NCI-H526 treated with DMSO at 0.1 percent for 48 hours (cell line): Measurements from ENCODE around the gene RMDN3.

ENCODE experiments used
- DNase-seq: peaks from one replicate; lab custom pipeline; 2025; lab: John Stamatoyannopoulos, UW

RMDN3 gene

GRCh38 chr15:40773496-40773895, 18.4 kb upstream of the RMDN3 start:
- no peak for DNase-seq

GRCh38 chr15:40772014-40772413, 17.0 kb upstream of the RMDN3 start:
- DNase-seq = no peak

GRCh38 chr15:40771242-40771641, 16.2 kb upstream of the RMDN3 start:
- DNase-seq = no peak

- DNase-seq = no peak
Measured at GRCh38 chr15:40770147-40770721, 15.2 kb upstream of the RMDN3 start.

GRCh38 chr15:40769274-40770146, 14.5 kb upstream of the RMDN3 start, which contains the start of gene C15orf62:
TSS of gene C15orf62 (plus strand) at chr15:40769980. CDS start at chr15:40770496, 516 bp downstream.
- DNase-seq = no peak

GRCh38 chr15:40768521-40769273, 13.6 kb upstream of the RMDN3 start:
- no peak for DNase-seq

GRCh38 chr15:40767838-40768500, 12.9 kb upstream of the RMDN3 start:
- DNase-seq = no peak

GRCh38 chr15:40766906-40767837, 12.1 kb upstream of the RMDN3 start:
- DNase-seq = no peak

- DNase-seq = no peak
Measured at GRCh38 chr15:40766194-40766815, 11.3 kb upstream of the RMDN3 start.

GRCh38 chr15:40764629-40765103, 9.6 kb upstream of the RMDN3 start:
- DNase-seq = no peak

- peak; percentile 71 for DNase-seq
Measured at GRCh38 chr15:40763801-40764628, 9.0 kb upstream of the RMDN3 start, which contains the start of gene GCHFR. TSS of gene GCHFR (plus strand) at chr15:40764068. CDS start at chr15:40764181, 113 bp downstream.

- DNase-seq = peak; percentile 47
Measured at GRCh38 chr15:40762919-40763800, 8.1 kb upstream of the RMDN3 start.

- no peak for DNase-seq
Measured at GRCh38 chr15:40759961-40760360, 4.9 kb upstream of the RMDN3 start.

GRCh38 chr15:40756938-40757337, 1.9 kb upstream of the RMDN3 start:
- DNase-seq = peak; percentile 10

- DNase-seq = no peak
Measured at GRCh38 chr15:40755812-40756208, 756 bp upstream of the RMDN3 start.

- no peak for DNase-seq
Measured at GRCh38 chr15:40754574-40754882, 526 bp downstream of the RMDN3 start.

GRCh38 chr15:40751745-40752144, 3.3 kb downstream of the RMDN3 start:
- DNase-seq = no peak

- DNase-seq = no peak
Measured at GRCh38 chr15:40750885-40751284, 4.2 kb downstream of the RMDN3 start.
